PFSK-1 (cell line): ENCODE results near the gene GGCX.

Experiments
- FOXP2 ChIP-seq: optimal IDR thresholded peaks from 2 replicates; pipeline ENCODE3; 2011; ENCODE audit warnings: borderline replicate concordance, control low read depth, inconsistent platforms; ENCODE audit not compliant: insufficient read depth; ENCODE audit errors: extremely low read length, extremely low read depth
- POLR2AphosphoS5 ChIP-seq: IDR thresholded peaks from 2 replicates; pipeline ENCODE4 v1.6.1; 2012; ENCODE audit warnings: low read depth, mild to moderate bottlenecking, control low read depth, low read length, moderate library complexity
- REST ChIP-seq, 2 experiments: IDR thresholded peaks; 2 replicates each; pipeline versions ENCODE4 v1.6.1 to v1.8.0; 2011 to 2012; ENCODE audit warnings: low read depth in 2 of 2, low read length in 2 of 2, control low read depth in 1 of 2, inconsistent platforms in 1 of 2, mild to moderate bottlenecking in 1 of 2, moderate library complexity in 1 of 2; ENCODE audit not compliant: insufficient read depth in 1 of 2
- SIN3A ChIP-seq: IDR thresholded peaks from 2 replicates; pipeline ENCODE4 v1.6.1; 2012; ENCODE audit warnings: mild to moderate bottlenecking, low read length, moderate library complexity, borderline replicate concordance; ENCODE audit not compliant: insufficient read depth
- TAF1 ChIP-seq: IDR thresholded peaks from 2 replicates; pipeline ENCODE4 v1.6.1; 2012; ENCODE audit warnings: low read length, control low read depth, borderline replicate concordance; ENCODE audit not compliant: insufficient read depth

The GGCX gene

GRCh38 chr2:85534099-85534498 lies 27.2 kb downstream of the GGCX start:
- TF ChIP-seq SIN3A (no peak), REST (IDR thresholded peaks at IDR 0.05; ENCODE audit: insufficient read depth in 1 of 2, low read depth in 2 of 2, low read length in 2 of 2) (no peak), POLR2AphosphoS5 (no peak), FOXP2 (no peak), TAF1 (no peak)

- TF ChIP-seq TAF1: no peak
- TF ChIP-seq SIN3A: no peak
- TF ChIP-seq REST (IDR thresholded peaks at IDR 0.05; ENCODE audit: insufficient read depth in 1 of 2, low read depth in 2 of 2, low read length in 2 of 2): no peak
- TF ChIP-seq FOXP2: no peak
- no peak for TF ChIP-seq POLR2AphosphoS5
Observed at GRCh38 chr2:85531589-85531988, 29.7 kb downstream of the GGCX start.

GRCh38 chr2:85529809-85530208 lies 31.5 kb downstream of the GGCX start:
- TF ChIP-seq POLR2AphosphoS5 (no peak), TAF1 (no peak), REST (IDR thresholded peaks at IDR 0.05; ENCODE audit: insufficient read depth in 1 of 2, low read depth in 2 of 2, low read length in 2 of 2) (no peak), SIN3A (no peak), FOXP2 (no peak)

GRCh38 chr2:85528355-85528754 lies 32.9 kb downstream of the GGCX start:
- TF ChIP-seq SIN3A (no peak), REST (IDR thresholded peaks at IDR 0.05; ENCODE audit: insufficient read depth in 1 of 2, low read depth in 2 of 2, low read length in 2 of 2) (no peak), FOXP2 (no peak), TAF1 (no peak)

GRCh38 chr2:85527787-85528186 lies 33.5 kb downstream of the GGCX start:
- no peak for TF ChIP-seq POLR2AphosphoS5
- no peak for TF ChIP-seq FOXP2
- TF ChIP-seq SIN3A: no peak
- no peak for TF ChIP-seq TAF1
- no peak for TF ChIP-seq REST (IDR thresholded peaks at IDR 0.05; ENCODE audit: insufficient read depth in 1 of 2, low read depth in 2 of 2, low read length in 2 of 2)
